HG02938 (cell line): ENCODE data around the gene DDOST.
"Not testable (repeated sequence)": the region's sequence is repeated elsewhere in the genome, so short reads cannot be mapped to it uniquely, and the experiment has no call there.

Source experiments
- ATAC-seq: cut with Tn5 transposase; IDR thresholded peaks from one replicate; pipeline ENCODE4 v1.9.1; 2021; ENCODE audit warnings: mild to moderate bottlenecking, moderate library complexity; ENCODE audit not compliant: unreplicated experiment

The DDOST gene

DNA sequence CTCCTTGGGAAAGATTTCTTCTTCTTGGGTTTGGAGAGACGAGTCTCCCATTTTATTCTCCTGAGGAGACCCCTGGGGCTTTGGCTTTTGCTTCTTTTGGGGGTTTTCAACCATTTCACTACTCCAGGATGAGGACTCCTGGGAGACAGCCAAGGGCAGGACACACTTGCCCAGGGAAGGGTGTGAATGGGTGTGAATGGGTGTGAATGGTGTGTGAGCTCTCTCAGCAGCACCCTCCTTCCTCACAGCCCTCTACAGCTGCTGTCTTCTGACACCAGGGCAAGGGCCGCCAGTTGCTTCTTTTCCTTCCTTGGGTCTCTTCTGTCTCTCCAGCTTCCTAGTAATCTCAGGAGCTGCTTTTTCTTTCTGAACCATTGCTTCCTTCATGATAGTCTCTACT, 32.5 kb upstream of the DDOST start:
- no peak for ATAC-seq

GRCh38 chr1:20691872-20692271, 30.7 kb upstream of the DDOST start:
- no peak for ATAC-seq

DNA sequence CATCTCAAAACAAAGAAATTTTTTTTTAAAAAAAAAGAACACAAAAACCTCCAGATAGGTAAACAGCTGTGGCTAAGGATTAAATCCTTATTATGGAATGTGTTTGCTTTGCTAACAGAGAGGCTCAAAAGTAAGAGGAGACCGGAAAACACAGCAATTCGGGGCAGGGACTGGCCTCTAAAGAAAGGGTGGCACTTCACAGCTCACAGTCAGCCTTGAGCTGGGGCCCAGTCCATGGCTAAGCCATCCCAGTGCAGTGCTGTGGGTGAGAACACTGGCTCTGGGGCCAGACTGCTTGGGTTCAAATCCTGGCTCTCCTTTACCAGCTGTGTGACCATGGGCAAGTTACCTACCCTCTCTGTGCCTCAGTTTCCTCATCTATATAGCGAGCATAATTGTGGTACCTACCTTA, 28.5 kb upstream of the DDOST start:
- no peak for ATAC-seq

DNA sequence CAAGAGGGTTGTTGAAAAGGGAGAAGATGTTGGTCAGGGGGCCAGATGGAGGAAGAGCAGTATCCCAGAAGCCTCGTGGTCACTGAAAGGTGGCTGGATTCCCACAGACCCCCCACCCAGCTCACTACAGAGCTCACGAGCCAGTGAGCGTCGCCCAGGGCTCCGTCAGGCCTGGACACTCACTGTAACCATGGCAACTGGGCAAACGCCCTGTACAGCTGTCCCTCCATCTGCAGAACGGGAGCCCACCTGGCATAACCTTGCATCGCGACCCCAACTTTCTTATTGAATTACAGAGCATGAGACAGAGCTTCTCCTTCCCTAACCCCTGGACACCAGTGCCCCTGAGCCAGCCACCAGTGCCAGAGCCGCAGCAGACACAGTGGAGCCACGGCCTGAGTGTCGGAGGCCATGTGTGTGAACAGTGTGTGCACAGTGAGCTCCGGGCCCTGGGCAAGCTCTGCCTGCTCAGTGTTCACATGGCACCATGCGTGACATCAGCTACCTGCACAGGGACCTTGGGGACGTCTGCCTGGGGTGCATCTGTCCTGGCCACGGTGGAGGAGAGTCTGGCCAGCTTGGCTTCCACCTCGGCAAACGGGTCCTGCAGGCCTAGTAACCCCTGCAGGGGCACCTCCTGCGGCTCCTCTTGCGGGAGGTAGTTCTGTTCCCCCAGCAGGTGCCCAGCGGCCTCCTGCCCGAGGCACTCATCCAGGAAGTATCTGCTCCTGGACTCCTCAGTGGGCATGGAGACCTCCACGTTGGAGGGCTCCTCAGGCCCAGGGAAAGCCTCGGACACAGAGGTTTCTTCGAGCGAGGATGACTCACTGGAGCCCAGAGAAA, 25.9 kb upstream of the DDOST start:
- no peak for ATAC-seq

GRCh38 chr1:20685741-20686140, 24.6 kb upstream of the DDOST start:
- ATAC-seq, result no peak

DNA sequence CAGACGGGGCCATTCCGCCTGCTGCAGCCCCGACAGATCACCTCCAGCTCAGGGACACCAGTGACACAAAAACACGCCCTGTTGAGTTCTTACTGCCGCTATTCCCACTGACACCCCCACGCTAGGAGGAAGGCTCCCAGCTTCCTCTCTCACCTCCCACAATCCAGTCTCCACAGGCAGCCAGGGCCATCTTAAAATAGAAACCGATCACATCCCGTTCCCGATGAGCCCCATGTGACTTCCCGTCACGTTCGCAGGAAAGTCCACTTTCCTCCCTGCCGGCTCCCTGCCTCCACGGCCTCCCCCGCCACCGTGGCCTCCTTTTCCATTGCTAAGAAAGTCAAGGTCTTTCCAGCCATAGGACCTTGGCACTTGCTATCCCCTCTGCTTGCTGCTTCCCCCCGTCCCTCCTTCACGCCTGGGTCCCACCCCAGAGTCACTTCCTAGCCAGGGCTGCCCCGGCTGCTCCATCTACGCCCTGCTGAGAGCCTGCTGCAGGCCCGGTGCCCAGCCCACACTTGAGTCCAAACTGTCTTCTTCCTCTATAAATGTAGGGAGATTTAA, 24.0 kb upstream of the DDOST start:
- ATAC-seq, result no peak

DNA sequence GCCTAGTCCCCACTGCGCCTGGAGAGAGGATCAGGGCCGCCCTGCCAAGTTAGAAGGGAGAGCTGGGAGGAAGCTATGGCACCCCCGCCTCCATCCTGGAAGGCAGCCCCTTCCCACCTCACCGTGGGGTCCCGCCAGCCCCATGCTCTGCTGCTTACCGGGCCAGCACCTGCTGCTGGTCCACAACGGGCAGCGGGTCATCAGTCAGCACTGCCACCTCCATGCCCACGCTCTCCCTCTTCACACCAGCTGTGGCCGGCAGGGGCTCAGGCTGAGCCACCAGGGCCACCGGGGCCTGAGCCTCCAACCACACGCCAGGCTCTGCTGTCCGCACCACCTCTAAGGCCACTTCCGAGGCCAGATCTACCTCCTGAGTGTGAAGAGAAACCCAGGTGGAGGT, 23.5 kb upstream of the DDOST start:
- ATAC-seq, result no peak

DNA sequence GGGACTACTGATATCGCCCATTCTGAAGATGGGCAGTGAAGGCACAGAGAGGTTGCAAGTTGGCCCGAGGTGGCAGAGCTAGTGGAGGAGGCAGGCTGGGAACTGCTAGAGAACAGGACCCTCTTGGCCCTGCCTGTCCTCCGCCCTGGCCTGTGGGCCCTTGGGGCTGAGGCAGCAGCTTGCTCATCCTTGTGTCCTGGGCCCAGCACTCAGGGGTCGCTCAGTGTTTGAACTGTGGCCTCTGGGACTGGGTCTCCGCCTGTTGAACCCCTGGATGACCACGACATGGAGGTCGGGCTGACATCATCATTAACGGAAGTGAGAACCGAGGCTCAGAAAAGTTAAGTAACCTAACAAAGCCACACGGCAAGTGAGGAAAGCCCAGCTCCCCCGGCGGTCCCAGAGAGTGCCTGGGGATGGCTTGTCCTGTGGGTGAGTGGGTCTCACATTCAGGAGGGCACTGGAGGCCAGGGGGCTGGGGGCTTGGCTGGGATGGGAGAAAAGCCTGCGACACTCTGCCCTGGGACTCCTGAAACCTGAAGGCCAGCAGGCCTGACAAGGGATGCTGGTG, 23.0 kb upstream of the DDOST start:
- ATAC-seq, result no peak

- ATAC-seq, result no peak
Observed at GRCh38 chr1:20683614-20684013, 22.4 kb upstream of the DDOST start.

- ATAC-seq, result no peak
Observed at GRCh38 chr1:20682571-20683236, 21.5 kb upstream of the DDOST start.

DNA sequence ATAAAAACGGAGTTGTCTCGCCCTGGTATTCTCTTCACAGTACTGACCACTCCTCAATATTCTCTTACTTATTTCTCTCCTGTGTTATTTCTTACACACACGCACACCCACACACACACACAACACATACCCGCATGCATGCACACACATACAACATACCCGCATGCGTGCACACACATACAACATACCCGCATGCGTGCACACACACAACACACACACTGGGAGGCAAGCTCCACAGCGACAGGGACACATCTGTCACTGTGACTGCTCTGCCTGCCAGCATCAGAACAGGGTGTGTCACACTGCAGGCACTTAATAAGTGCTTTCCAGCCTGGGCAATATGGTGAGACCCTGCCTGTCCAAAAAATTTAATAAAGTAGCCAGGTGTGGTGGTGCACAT, 20.8 kb upstream of the DDOST start:
- ATAC-seq, result no peak

GRCh38 chr1:20680269-20680668, 19.1 kb upstream of the DDOST start:
- ATAC-seq, result no peak

DNA sequence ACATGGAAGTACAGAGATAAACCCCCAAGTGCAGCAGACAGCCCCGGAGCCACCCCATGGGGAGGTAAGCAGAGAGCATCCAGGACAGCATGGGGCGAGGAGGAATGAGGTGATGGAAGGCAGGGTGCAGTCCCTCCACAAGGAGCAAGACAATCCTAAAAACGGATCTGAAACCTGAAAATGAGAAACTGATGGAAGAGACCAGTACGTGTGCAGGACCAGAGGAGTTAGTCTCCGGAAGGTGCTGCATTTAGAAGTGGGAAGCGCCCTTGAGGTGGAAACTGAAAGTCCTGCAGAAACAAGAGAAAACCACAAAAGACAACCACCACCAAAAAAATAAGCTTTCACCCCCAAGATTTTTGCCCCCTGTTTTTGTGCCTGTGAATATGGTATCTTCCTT, 17.4 kb upstream of the DDOST start:
- ATAC-seq, result no peak

GRCh38 chr1:20673626-20674025, 12.5 kb upstream of the DDOST start:
- not testable (repeated sequence) for ATAC-seq

GRCh38 chr1:20672265-20672632, 11.1 kb upstream of the DDOST start:
- no peak for ATAC-seq

DNA sequence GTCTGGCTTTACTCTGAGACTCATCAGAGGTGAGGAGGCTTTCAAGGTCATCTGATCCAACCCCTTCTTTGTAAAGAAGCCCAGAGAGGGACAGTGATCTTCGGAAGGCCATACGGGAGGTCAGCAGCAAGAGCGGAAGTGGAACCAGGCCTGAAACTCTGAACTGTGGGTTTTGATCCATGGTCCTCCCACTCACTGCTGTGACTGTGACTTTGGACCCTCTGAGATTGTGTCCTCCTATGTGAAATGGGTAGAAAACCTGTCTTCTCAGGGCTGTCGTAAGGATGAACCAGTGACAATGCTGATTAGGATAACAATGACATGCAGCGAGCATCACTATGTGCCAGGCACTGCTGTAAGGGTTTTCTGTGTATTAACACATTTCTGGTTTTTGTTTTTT, 9.8 kb upstream of the DDOST start:
- no peak for ATAC-seq

- no peak for ATAC-seq
Observed at GRCh38 chr1:20668581-20668980, 7.4 kb upstream of the DDOST start.

GRCh38 chr1:20666804-20667203, 5.6 kb upstream of the DDOST start:
- no peak for ATAC-seq

DNA sequence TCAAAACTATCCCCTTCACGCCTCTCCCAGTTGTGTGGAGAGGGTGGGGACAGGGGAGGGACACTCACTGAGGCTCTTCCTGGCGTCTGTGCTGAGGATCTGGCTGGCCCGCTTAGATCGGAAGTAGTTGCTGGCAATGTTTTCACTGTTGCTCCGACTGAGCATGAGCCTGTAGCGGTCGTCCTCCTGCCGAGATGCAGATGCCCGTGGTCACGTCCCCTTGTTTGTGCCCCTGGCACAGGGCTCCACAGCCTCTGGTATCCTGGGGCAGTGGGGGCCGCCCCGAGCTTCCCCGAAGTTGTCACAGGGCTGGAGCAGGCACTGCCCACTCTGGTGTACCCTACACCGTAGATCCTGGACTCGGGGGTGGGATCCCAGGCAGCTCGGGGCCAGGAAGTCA, 5.0 kb upstream of the DDOST start:
- no peak for ATAC-seq

GRCh38 chr1:20665726-20666125, 4.6 kb upstream of the DDOST start:
- no peak for ATAC-seq

DNA sequence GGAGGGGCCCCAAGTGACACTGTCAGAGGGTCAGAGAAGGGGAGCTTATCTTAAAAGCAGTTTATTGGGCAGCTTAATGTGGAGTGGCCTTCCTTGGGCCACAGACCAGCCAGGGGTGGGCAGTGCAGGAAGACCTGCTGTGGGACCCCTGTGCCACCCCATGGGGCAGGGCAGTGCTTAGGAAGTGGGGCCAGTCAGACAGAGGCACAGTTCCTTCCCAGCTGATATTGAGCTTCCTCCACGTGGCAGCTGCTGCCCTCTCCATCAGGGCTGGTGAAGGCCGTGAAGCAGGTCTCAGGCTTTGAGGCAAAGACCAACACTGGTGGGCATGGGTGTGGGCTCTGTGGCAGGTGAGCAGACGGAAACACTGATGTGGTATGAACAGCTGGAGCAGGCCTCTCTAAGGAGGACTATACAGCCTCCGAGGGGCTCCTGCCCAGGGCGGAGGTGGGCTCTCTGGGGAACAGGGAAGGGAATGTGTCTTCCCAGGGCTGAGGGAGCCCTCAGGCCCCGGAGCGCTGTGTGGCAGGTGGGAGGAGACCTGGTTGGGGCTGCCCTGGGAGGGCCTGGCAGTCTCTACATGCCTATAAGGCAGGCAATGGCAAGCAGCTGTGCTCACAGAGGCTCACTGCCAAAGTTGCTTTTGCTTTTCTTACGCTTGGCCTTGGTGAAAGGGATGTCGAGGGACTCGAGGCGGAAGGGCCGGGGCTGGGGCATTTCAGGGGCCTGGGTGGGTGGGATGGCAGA, 3.0 kb upstream of the DDOST start:
- ATAC-seq, result no peak
